HG02870 (cell line): ENCODE measurements around the gene DPP7.

Experiments
- ATAC-seq: cut with Tn5 transposase; IDR thresholded peaks from one replicate; pipeline ENCODE4 v1.9.1; 2021; ENCODE audit warnings: mild to moderate bottlenecking, moderate library complexity; ENCODE audit not compliant: unreplicated experiment

Gene DPP7

GRCh38 chr9:137112564-137113384 is 1.8 kb downstream of the DPP7 start:
- ATAC-seq = no peak

DNA sequence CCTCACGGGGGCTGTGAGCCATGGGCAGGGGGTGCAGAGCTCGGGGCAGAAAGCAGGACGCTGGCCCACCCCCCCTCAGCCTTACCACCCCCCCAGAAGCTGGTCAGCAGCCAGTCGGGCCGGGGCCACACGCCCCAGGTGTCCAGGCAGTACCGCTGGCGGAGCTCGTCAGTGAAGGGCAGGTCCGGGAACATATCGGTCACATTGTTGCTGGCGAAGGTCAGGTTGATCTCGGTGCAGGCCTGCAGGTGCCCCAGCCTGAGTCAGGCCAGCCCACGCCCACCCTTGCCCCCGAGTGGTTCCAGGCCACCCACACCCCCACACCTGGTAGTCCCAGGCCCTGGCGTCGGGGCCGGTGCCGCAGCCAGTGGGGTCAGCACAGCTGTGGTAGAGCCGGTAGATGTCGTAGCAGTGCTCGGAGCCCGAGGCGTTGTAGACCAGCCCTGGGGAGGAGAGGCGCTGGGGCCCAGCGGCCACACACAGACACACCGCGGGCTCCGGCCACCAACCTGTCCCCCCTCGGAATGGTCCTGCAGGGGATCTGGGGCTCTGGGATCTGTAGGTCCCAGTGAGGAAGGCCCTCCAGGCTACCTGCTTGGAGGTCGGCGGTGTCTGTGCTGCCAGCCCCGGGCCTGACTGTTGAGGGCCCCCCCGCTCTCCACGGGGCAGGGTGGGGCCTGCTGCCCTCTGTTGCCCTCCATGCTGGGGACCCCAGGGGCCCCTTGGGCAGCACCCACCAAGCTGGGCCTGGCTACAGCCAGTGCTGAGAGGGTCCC is 2.6 kb downstream of the DPP7 start:
- no peak for ATAC-seq

DNA sequence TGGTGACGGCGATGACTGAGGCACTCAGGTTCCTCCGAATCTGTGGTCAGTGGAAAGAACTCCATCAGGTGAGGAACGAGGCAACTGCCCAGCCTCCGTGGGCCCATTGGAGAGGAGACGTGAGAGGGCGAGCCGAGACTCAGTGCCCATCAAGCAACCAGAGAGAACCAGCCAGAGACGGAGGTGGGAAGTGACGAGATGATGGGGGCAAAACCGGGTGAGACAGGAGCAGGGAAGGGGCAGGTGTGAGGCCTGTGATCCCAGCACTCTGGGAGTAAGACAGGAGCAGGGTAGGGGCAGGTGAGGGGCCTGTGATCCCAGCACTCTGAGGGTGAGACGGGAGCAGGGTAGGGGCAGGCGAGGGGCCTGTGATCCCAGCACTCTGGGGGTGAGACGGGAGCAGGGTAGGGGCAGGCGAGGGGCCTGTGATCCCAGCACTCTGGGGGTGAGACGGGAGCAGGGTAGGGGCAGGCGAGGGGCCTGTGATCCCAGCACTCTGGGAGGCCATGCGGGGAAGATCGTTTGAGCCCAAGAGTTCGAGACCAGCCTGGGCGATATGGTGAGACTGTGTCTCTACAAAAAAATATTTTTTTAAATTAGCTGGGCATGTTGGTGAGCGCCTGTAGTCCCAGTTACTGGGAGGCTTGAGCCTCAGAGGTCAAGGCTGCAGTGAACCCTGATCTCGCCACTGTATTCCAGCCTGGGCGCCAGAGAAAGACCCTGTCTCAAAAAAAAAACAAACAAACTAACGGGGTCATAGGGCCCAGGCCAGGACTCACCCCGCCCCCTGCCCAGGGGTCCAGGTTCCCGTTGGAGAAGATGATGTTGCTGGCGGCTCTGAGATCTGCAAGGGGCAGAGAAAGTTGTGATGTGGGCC is 3.4 kb downstream of the DPP7 start:
- no peak for ATAC-seq

DNA sequence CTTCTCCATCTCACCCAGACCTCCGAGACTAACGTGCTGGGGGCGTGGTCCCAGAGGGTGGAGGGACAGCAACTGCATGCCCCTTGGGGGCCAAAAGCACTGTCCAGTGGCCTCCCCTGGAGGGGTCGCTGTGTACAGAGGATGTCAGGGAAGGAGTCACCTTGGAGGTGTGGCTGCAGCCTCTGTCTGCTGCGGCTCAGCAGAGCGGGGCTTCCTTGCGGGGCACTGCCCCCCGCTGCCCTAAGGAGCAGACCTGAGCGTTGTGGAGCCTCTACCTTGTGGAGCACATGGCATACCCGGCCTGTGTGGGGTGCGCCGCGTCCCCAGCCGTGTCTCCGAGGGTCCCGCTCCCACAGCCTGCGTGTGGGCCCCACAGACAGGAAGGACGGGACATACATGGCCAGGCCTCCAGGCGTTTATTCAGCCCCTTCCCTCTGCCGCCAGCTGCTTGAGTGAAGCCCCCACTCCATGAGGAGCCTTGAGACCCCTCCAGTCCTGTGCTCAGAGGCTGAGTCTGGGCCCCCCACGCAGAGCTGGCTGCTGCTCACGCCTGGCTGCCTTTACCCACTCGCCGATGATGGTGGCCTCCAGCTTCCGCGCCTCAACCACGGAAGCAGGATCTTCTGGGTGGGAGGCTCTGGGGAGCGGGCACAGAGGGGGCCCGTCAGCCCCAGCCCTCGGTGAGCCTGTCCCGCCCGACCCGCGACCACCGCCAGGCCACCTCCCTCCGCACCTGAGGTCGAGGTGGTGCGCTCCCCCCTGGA is 4.2 kb downstream of the DPP7 start:
- no peak for ATAC-seq

- no peak for ATAC-seq
Observed at GRCh38 chr9:137109250-137110146, 5.0 kb downstream of the DPP7 start.

DNA sequence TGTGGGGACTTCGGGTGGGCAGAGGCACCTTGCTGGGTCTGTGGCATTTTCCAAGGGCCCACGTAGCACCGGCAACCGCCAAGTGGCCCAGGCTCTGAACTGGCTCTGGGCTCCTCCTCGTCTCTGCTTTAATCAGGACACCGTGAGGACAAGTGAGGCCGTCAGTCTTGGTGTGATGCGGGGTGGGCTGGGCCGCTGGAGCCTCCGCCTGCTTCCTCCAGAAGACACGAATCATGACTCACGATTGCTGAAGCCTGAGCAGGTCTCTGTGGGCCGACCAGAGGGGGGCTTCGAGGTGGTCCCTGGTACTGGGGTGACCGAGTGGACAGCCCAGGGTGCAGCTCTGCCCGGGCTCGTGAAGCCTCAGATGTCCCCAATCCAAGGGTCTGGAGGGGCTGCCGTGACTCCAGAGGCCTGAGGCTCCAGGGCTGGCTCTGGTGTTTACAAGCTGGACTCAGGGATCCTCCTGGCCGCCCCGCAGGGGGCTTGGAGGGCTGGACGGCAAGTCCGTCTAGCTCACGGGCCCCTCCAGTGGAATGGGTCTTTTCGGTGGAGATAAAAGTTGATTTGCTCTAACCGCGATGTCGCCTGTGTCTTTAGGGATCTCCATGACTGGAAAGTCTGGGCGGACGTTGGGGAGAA is 5.8 kb downstream of the DPP7 start:
- ATAC-seq = no peak

- no peak for ATAC-seq
Observed at GRCh38 chr9:137107982-137108381, 6.6 kb downstream of the DPP7 start.

DNA sequence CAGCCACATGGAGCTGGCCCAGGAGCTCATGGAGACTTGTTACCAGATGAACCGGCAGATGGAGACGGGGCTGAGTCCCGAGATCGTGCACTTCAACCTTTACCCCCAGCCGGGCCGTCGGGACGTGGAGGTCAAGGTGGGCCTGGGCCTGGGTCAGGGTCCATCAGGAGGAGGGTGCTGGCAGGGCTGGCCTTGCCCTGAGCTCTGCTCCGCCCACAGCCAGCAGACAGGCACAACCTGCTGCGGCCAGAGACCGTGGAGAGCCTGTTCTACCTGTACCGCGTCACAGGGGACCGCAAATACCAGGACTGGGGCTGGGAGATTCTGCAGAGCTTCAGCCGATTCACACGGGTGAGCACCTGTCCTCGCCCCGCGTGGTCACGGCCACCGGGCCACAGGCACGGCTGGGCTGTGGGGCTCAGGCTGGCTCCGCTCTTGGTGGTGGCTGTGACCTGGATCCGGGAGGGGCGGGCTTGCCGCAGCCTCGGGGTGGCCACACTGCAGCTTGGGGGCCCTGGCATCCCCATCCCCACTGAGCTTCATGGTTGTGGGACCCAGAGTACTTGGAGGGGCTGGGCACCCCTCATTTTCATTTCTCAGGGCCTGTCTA is 7.1 kb downstream of the DPP7 start:
- ATAC-seq = no peak

GRCh38 chr9:137106662-137107250 is 7.8 kb downstream of the DPP7 start:
- no peak for ATAC-seq

- no peak for ATAC-seq
Observed at GRCh38 chr9:137105814-137106661, 8.5 kb downstream of the DPP7 start.

GRCh38 chr9:137103206-137103999 is 11.1 kb downstream of the DPP7 start:
- ATAC-seq = no peak

GRCh38 chr9:137099231-137099630 is 15.3 kb downstream of the DPP7 start:
- ATAC-seq = no peak

DNA sequence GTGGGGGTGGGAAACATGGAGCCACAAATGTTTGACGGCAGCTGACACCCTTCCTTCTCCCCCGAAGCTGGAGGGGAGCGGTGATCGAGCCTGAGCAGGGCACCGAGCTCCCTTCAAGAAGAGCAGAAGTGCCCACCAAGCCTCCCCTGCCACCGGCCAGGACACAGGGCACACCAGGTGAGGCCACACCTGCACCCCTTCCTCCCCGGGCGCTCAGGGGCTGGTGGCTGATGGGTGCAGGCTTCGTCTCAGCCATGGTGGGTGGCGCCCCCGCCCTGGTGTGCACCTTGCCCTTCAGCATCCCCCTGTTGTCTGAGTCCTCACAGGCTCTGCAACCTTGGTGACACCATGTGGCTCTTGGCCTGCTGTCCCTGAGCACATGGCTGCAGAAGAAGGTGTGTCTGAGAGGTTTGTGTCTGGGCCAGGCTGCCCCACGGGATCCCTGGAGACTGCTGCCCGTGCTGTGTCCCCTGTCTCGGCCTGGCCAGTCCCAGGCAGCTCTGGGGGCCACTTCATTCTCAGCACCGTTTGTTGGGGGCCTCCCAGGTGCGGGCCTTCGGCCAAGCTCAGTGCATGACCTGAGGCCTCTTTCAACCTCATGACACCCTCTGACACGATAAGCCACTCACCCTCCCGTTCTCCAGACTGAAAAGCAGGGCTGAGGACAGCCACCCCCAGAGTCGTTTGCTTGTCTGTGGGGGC is 16.6 kb downstream of the DPP7 start:
- no peak for ATAC-seq

GRCh38 chr9:137096785-137097546 is 17.6 kb downstream of the DPP7 start:
- ATAC-seq = no peak
